ENCODE measurements around the gene PACSIN3.
"Not testable (repeated sequence)": the region's sequence is repeated elsewhere in the genome, so short reads cannot be mapped to it uniquely, and the experiment has no call there.

Gene PACSIN3

GRCh38 chr11:47191137-47191536 lies 4.9 kb upstream of the PACSIN3 start:
- not testable (repeated sequence) for DNase-seq

- no peak for DNase-seq
Measured at GRCh38 chr11:47189100-47189834, 3.0 kb upstream of the PACSIN3 start.

GRCh38 chr11:47188259-47188658 lies 2.0 kb upstream of the PACSIN3 start:
- DNase-seq, result no peak

- DNase-seq, result no peak
Measured at GRCh38 chr11:47187723-47188122, 1.5 kb upstream of the PACSIN3 start.

GRCh38 chr11:47186700-47187695 lies 764 bp upstream of the PACSIN3 start:
- peak; percentile 11 for DNase-seq

- DNase-seq, result no peak
Measured at GRCh38 chr11:47185305-47186075, 744 bp downstream of the PACSIN3 start.

GRCh38 chr11:47184711-47185304 lies 1.4 kb downstream of the PACSIN3 start:
- DNase-seq, result no peak

- no peak for DNase-seq
Measured at GRCh38 chr11:47183969-47184368, 2.3 kb downstream of the PACSIN3 start.

GRCh38 chr11:47183031-47183856 lies 3.0 kb downstream of the PACSIN3 start:
- DNase-seq, result no peak

- DNase-seq, result no peak
Measured at GRCh38 chr11:47182380-47182779, 3.9 kb downstream of the PACSIN3 start.

- no peak for DNase-seq
Measured at GRCh38 chr11:47181271-47181670, 5.0 kb downstream of the PACSIN3 start.

- DNase-seq, result no peak
Measured at GRCh38 chr11:47180006-47180787, 6.0 kb downstream of the PACSIN3 start.

GRCh38 chr11:47179655-47179991 lies 6.6 kb downstream of the PACSIN3 start:
- no peak for DNase-seq

GRCh38 chr11:47178737-47179654 lies 7.2 kb downstream of the PACSIN3 start:
- DNase-seq, result no peak

GRCh38 chr11:47178316-47178715 lies 7.9 kb downstream of the PACSIN3 start:
- DNase-seq, result no peak

- no peak for DNase-seq
Measured at GRCh38 chr11:47177846-47178245, 8.4 kb downstream of the PACSIN3 start.

- DNase-seq, result peak; percentile 69
Measured at GRCh38 chr11:47177229-47177845, 8.9 kb downstream of the PACSIN3 start.

GRCh38 chr11:47176328-47177228 lies 9.7 kb downstream of the PACSIN3 start, which contains the start of gene ARFGAP2:
TSS of gene ARFGAP2 (minus strand) at chr11:47176879. CDS start at chr11:47176853, 26 bp downstream.
- DNase-seq, result peak; percentile 90
